OCI-LY3 (cell line): ENCODE results near the gene ANKUB1.

Source experiments
- H2AFZ ChIP-seq: fragments of 200-600, 300-600 bp; shearing (Covaris generic); 2 replicates; pipeline ENCODE4 v1.6.0; 2014; ENCODE audit warnings: antibody characterized with exemption, low read depth, low read length
- H3K27ac ChIP-seq: fragments of 200-600, 300-600 bp; sonication (generic); 2 replicates; pipeline ENCODE4 v1.5.1; 2014; ENCODE audit warnings: mild to moderate bottlenecking, low read length, moderate library complexity, mixed read lengths
- H3K27me3 ChIP-seq: fragments of 200-600, 300-600 bp; sonication (generic); 2 replicates; pipeline ENCODE4 v1.6.1; 2014; ENCODE audit warnings: low read depth, low read length, mixed read lengths
- H3K36me3 ChIP-seq: fragments of 200-600, 300-600 bp; sonication (generic); replicated peaks from 2 replicates; pipeline ENCODE3; 2014; ENCODE audit warnings: low read depth, low read length, mixed read lengths
- H3K4me1 ChIP-seq: fragments of 300-600, 200-600 bp; sonication (generic); 2 replicates; pipeline ENCODE4 v1.6.1; 2014; ENCODE audit warnings: low read length, mixed read lengths
- H3K4me2 ChIP-seq: fragments of 200-600, 300-600 bp; sonication (generic); 2 replicates; pipeline ENCODE4 v1.6.1; 2014; ENCODE audit warnings: low read length, mixed read lengths
- H3K4me3 ChIP-seq: fragments of 300-600, 200-600 bp; sonication (generic); 2 replicates; pipeline ENCODE4 v1.5.1; 2014; ENCODE audit warnings: antibody characterized with exemption, mild to moderate bottlenecking, low read length, moderate library complexity
- H3K79me2 ChIP-seq: fragments of 300-600, 200-600 bp; shearing (Covaris generic); 2 replicates; pipeline ENCODE4 v1.6.1; 2014; ENCODE audit warnings: mild to moderate bottlenecking, low read length, mixed read lengths
- H3K9ac ChIP-seq: fragments of 300-600, 200-600 bp; shearing (Covaris generic); 2 replicates; pipeline ENCODE4 v1.6.0; 2014; ENCODE audit warnings: mild to moderate bottlenecking, low read length, moderate library complexity
- H3K9me3 ChIP-seq: fragments of 200-600, 300-600 bp; shearing (Covaris generic); 2 replicates; pipeline ENCODE4 v1.6.1; 2014; ENCODE audit warnings: low read length, mixed read lengths; ENCODE audit not compliant: insufficient read depth
- H4K20me1 ChIP-seq: fragments of 200-600, 300-600 bp; sonication (generic); 2 replicates; pipeline ENCODE4 v1.6.1; 2016; ENCODE audit warnings: low read length, mixed read lengths; ENCODE audit not compliant: insufficient read depth
- CTCF ChIP-seq: fragments of 200-600, 300-600 bp; sonication (generic); IDR thresholded peaks from 2 replicates; pipeline ENCODE4 v1.5.1; 2014; ENCODE audit warnings: antibody characterized with exemption, low read length, low read depth
- EZH2phosphoT487 ChIP-seq: fragments of 200-600 bp; shearing (Covaris generic); IDR thresholded peaks from 2 replicates; pipeline ENCODE4 v1.6.1; 2018; ENCODE audit warnings: antibody characterized with exemption, mixed run types, low read depth

The ANKUB1 gene

DNA sequence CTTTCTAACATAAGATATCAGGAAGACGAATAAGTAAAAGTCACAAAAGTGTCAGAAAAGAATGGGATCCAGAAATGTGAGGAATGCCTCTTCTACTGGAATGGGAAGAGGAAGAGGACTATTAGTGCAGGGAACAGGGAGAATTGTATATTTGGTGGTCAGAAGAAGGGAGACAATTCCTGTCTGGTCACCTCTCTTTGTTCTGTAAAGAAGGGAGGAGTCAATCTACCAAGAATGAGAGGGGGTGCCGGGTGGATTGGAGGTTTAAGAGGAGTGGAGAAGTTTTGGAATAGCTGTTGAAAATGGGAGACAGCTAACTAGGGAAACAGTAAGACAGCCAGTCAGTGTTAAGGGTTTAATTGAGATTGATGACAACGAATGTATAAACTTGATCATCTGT is 60.1 kb downstream of the ANKUB1 start:
- Histone ChIP-seq H3K9ac (no peak overlapping the region), H4K20me1 (no peaks in the 10 kb centered on the region), H3K36me3 (peaks cover 2% of the 10 kb centered on the region), H3K27me3 (no peaks in the 10 kb centered on the region), H3K4me2 (no peak overlapping the region), H3K27ac (no peak overlapping the region), H3K9me3 (no peaks in the 10 kb centered on the region), H2AFZ (no peak overlapping the region), H3K4me1 (peaks cover 7% of the 10 kb centered on the region), H3K79me2 (no peaks in the 10 kb centered on the region), H3K4me3 (no peak overlapping the region)
- no peak for TF ChIP-seq CTCF
- TF ChIP-seq EZH2phosphoT487: no peak

DNA sequence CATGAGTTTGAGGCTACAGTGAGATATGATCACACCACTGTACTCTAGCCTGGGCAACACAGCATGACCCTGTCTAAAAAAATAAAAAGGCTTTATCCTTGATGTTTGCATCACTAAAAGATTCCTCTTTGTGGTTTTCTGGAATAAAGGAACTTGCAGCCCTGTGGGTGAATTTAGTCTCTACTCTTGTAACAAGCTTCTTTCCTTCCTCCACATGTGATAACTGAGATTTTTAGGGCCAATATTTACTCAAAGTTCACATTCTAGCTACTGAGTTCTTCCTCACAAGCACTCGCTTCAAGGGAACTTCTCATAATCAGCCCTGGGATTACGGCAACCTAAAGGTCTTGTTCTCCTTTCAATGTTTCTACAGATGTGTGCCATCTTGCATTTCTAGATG is 64.7 kb downstream of the ANKUB1 start:
- Histone ChIP-seq H2AFZ (no peak overlapping the region), H3K9ac (no peak overlapping the region), H3K36me3 (no peaks in the 10 kb centered on the region), H3K79me2 (no peaks in the 10 kb centered on the region), H3K27me3 (no peaks in the 10 kb centered on the region; the same call in 1 of the 2 replicates), H4K20me1 (no peaks in the 10 kb centered on the region), H3K4me3 (no peak overlapping the region), H3K4me1 (peaks cover 20% of the 10 kb centered on the region), H3K9me3 (no peaks in the 10 kb centered on the region), H3K27ac (no peak overlapping the region), H3K4me2 (peak overlapping the region; percentile 49)
- no peak for TF ChIP-seq CTCF
- TF ChIP-seq EZH2phosphoT487: no peak

GRCh38 chr3:149726716-149727407 is 65.5 kb downstream of the ANKUB1 start:
- Histone ChIP-seq H3K9ac (no peak overlapping the region), H3K4me3 (no peak overlapping the region), H3K36me3 (no peaks in the 10 kb centered on the region), H3K4me2 (peak overlapping the region; percentile 49), H3K79me2 (no peaks in the 10 kb centered on the region), H4K20me1 (no peaks in the 10 kb centered on the region), H3K9me3 (no peaks in the 10 kb centered on the region), H3K4me1 (peaks cover 20% of the 10 kb centered on the region), H2AFZ (no peak overlapping the region), H3K27ac (0 out of 2 replicates have a peak overlapping the region, but pooled peaks have one; percentile 12), H3K27me3 (no peaks in the 10 kb centered on the region; the same call in 1 of the 2 replicates)
- TF ChIP-seq CTCF (no peak), EZH2phosphoT487 (no peak)

DNA sequence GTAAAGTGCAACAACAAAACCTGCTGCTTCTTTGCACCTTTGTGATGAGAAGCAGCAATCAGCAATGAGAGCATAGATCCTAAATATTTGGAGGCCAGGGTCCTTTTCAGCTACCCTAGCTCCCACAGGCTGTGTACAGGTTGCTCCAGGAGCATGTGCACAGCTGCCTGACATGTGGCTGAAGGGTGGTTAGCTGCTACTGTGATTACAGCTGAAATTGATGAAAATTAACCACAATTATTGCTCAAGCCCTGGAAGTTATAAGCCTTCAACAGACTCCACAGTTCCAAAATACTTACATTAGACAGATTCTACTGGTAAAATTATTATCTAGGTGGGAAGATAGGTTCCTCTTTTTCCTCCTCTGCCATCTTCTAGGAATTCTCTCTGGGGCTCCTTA is 68.6 kb downstream of the ANKUB1 start:
- Histone ChIP-seq H3K4me2 (no peak overlapping the region), H3K9me3 (0 out of 2 replicates have a peak, but pooled peaks cover 5% of the 10 kb centered on the region), H3K79me2 (no peaks in the 10 kb centered on the region), H3K4me3 (no peak overlapping the region), H3K9ac (no peak overlapping the region), H4K20me1 (no peaks in the 10 kb centered on the region), H3K27ac (no peak overlapping the region), H2AFZ (no peak overlapping the region), H3K36me3 (no peaks in the 10 kb centered on the region), H3K27me3 (no peaks in the 10 kb centered on the region; the same call in 1 of the 2 replicates), H3K4me1 (peaks cover 20% of the 10 kb centered on the region)
- no peak for TF ChIP-seq CTCF
